Lung (tissue), 12 donors: Measurements from ENCODE around the gene ZSCAN16. TPM values are rescaled to one million over a fixed set of nuclear protein-coding genes. Genes with fewer than 3 reads are reported as not detected.

Experiments used
- ATAC-seq: fragments of 200-7000 bp; cut with Tn5 transposase; one replicate; pipeline ENCODE4 v1.9.1; 2020; ENCODE audit warnings: moderate number of reproducible peaks; ENCODE audit not compliant: insufficient read depth, low FRiP score
- DNase-seq, 3 donors: peaks; one replicate each; pipeline ENCODE4 v3.0.0-alpha.2; 2013 to 2017
- H3K27ac ChIP-seq, 2 donors: one replicate each; pipeline ENCODE4 v1.5.1; 2013; ENCODE audit warnings: mild to moderate bottlenecking in 2 of 2, moderate library complexity in 2 of 2, control low read depth in 1 of 2, inconsistent platforms in 1 of 2, low read depth in 1 of 2, low read length in 1 of 2
- H3K27me3 ChIP-seq, 3 donors: one replicate each; pipeline ENCODE4 v1.5.1; 2013; ENCODE audit warnings: low read length in 2 of 3; ENCODE audit not compliant: control insufficient read depth in 3 of 3, insufficient read depth in 3 of 3
- H3K36me3 ChIP-seq, 4 donors: one replicate each; pipeline ENCODE4 v1.5.1; 2013; ENCODE audit warnings: low read length in 4 of 4, mild to moderate bottlenecking in 1 of 4, moderate library complexity in 1 of 4; ENCODE audit not compliant: control insufficient read depth in 4 of 4, insufficient read depth in 4 of 4
- H3K4me1 ChIP-seq, 5 donors: one replicate each; pipeline ENCODE4 v1.5.1; 2013; ENCODE audit warnings: low read length in 5 of 5, mild to moderate bottlenecking in 2 of 5, moderate library complexity in 1 of 5; ENCODE audit not compliant: control insufficient read depth in 5 of 5, insufficient read depth in 5 of 5
- H3K4me3 ChIP-seq: one replicate; pipeline ENCODE4 v1.5.1; 2013; ENCODE audit warnings: mild to moderate bottlenecking, control low read depth, moderate library complexity
- H3K9ac ChIP-seq, 2 donors: one replicate each; pipeline ENCODE4 v1.5.1; 2013; ENCODE audit warnings: low read length in 2 of 2, control low read depth in 1 of 2; ENCODE audit not compliant: insufficient read depth in 1 of 2
- H3K9me3 ChIP-seq, 4 donors: one replicate each; pipeline ENCODE4 v1.5.1; 2013; ENCODE audit warnings: low read length in 3 of 4, mild to moderate bottlenecking in 1 of 4, moderate library complexity in 1 of 4; ENCODE audit not compliant: control insufficient read depth in 4 of 4, insufficient read depth in 3 of 4
- WGBS, 2 donors: extraction: QIAGEN DNeasy Blood & Tissue Kit; methylation state at CpG; one replicate each; pipeline ENCODE4 v1.1.7; 2013; 5-methylcytosine and 5-hydroxymethylcytosine counted together
- polyA plus RNA-seq, 2 donors: library from polyadenylated mRNA; stranded (reverse); fragments of 200-250 nt; gene quantifications; one replicate each; pipeline ENCODE4 v1.2.1, GENCODE V29; 2013
- total RNA-seq, 2 donors: library from RNA; depleted of rRNA in 1 of 2; stranded (reverse); fragments of >200 nt in 1 of 2; gene quantifications; one replicate each; pipeline ENCODE4 v1.2.1, GENCODE V29; 2014 to 2021
- TF ChIP-seq, protein P1 (sequence below): IDR thresholded peaks from 2 replicates; pipeline ENCODE4 v1.5.1; 2012; ENCODE audit warnings: mild to moderate bottlenecking; ENCODE audit errors: control extremely low read depth, extremely low read depth
- donor health status: control.
- donor health status: control.
- donor health status: Bipolar disorder and iron deficiency.
- donor health status: healthy.
- donor health status: DM: yes; HTN: yes; CAD: no.

Gene ZSCAN16
- total and polyA plus RNA-seq, 4 donors, result 4.5 to 10.2 (median 6.1) TPM

DNA sequence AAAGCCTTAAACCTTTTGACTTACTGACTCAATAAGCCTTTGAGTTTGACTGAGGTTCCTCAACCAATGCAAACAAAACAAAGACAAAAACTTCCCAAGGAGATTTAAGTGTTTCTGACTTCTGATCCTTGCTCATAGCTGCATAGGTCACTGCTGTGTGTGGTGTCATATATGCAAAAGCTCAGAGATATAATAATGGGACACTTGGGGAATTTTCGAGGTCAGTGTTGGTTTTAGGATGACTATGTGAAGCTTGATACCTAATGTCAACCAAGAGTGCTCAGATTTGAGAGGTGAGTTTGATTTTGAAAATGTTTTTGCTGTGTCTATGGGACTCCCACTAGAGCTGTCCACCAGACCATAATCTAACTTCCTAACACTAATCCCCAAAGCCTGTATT lies 43.5 kb downstream of the ZSCAN16 start:
- TF ChIP-seq, protein P1, sequence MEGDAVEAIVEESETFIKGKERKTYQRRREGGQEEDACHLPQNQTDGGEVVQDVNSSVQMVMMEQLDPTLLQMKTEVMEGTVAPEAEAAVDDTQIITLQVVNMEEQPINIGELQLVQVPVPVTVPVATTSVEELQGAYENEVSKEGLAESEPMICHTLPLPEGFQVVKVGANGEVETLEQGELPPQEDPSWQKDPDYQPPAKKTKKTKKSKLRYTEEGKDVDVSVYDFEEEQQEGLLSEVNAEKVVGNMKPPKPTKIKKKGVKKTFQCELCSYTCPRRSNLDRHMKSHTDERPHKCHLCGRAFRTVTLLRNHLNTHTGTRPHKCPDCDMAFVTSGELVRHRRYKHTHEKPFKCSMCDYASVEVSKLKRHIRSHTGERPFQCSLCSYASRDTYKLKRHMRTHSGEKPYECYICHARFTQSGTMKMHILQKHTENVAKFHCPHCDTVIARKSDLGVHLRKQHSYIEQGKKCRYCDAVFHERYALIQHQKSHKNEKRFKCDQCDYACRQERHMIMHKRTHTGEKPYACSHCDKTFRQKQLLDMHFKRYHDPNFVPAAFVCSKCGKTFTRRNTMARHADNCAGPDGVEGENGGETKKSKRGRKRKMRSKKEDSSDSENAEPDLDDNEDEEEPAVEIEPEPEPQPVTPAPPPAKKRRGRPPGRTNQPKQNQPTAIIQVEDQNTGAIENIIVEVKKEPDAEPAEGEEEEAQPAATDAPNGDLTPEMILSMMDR, result no peak
- ATAC-seq (no peak), DNase-seq (no peak)
- 77 to 82% methylated on average over 1 of the region's 1 CpG for WGBS, 2 donors
- H3K4me3 ChIP-seq, result no peak overlapping the region
- no peak overlapping the region for H3K27ac ChIP-seq
- H3K27me3 ChIP-seq, result no peaks in the 10 kb centered on the region
- H3K9me3 ChIP-seq, result peaks cover 0 to 2% (median 0%) of the 10 kb centered on the region in 4 donors
- no peak overlapping the region for H3K9ac ChIP-seq
- H3K4me1 ChIP-seq, result peaks cover 0 to 2% (median 0%) of the 10 kb centered on the region in 5 donors
- H3K36me3 ChIP-seq, result peaks cover 0 to 6% (median 0%) of the 10 kb centered on the region in 4 donors

GRCh38 chr6:28171271-28171670 lies 46.9 kb downstream of the ZSCAN16 start:
- H3K4me3 ChIP-seq, result no peak overlapping the region
- peaks cover 0 to 2% (median 0%) of the 10 kb centered on the region in 4 donors for H3K9me3 ChIP-seq
- H3K27me3 ChIP-seq, result peaks cover 0 to 3% (median 0%) of the 10 kb centered on the region in 3 donors
- ATAC-seq (no peak), DNase-seq (no peak)
- TF ChIP-seq, protein P1, result no peak
- no peaks in the 10 kb centered on the region for H3K4me1 ChIP-seq
- H3K36me3 ChIP-seq, result peaks cover 0 to 6% (median 0%) of the 10 kb centered on the region in 4 donors
- 75 to 77% methylated on average over 2 of the region's 2 CpGs for WGBS, 2 donors
- H3K27ac ChIP-seq, result no peak overlapping the region
- H3K9ac ChIP-seq, result no peak overlapping the region

DNA sequence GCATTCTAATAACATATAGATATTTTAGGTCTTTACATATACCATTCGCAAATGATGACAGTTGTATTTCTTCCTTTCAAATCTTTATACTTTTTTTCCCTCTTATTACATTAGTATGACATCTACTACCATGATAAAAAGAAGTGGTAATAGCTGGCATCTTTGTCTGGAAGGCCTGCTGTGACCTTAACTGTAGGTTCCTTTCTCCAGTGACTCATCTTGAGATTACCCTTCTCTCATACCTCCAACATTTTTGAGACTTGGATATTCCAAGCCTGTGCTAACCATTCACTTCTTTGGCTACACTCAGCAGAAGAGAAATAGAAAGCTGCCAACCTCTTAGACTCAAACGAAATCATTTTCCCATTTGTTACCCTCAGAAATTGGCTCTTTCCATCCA lies 47.6 kb downstream of the ZSCAN16 start:
- H3K27ac ChIP-seq, result no peak overlapping the region

More for the DNA sequence above, 47.6 kb downstream of the ZSCAN16 start:
- Histone ChIP-seq H3K9ac (no peak overlapping the region), H3K27me3 (peaks cover 0 to 3% (median 0%) of the 10 kb centered on the region in 3 donors), H3K9me3 (peaks cover 0 to 2% (median 0%) of the 10 kb centered on the region in 4 donors), H3K4me1 (no peaks in the 10 kb centered on the region), H3K4me3 (no peak overlapping the region), H3K36me3 (peaks cover 0 to 6% (median 0%) of the 10 kb centered on the region in 4 donors)
- ATAC-seq, result no peak
- TF ChIP-seq, protein P1, result no peak
- 94% methylated on average over 2 of the region's 2 CpGs for WGBS, 2 donors
- DNase-seq, result no peak
